Measurements from ENCODE around the gene RNF223. TPM values are rescaled to one million over a fixed set of nuclear protein-coding genes. Genes with fewer than 3 reads are reported as not detected.
A peak's percentile ranks its signal among the peaks of the same experiment; 100 is the strongest.

Gene RNF223
- total RNA-seq, 1 donor from 2014 or later = 1.2 TPM

DNA sequence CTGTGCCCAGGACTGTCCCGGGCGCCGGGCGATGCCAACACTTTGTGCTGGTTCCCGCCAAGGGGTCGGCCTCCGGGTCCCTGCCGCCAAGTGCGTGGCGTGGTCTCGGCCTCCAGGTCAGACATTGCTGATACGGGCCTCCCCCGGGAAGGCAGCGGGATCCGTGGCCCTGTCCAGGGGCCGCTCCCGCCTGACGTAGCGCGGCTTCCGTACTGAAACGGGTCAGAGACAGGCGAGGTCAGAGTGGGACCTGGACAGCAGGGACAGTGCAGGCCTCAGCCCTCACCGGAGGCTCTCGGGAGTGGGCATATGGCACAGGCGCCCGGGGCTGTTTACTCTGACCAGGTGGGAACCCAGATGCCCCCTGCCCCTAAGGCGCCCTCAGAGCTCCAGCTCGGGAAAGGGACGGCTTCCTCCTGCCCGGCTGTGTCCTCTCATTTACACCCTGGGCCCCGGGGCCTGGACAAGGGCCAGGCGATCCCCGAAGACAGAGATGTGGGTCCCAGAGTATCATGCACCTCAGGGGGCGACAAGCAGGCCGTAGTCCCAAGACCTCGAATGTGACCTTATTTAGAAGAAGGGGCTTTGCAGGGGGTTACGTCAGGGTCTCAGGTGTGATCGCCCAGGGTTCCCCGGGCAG, 8.8 kb upstream of the RNF223 start:
- H3K27me3 Mint-ChIP-seq = no peaks in the 10 kb centered on the region
- H3K4me3 Mint-ChIP-seq = no peak overlapping the region
- H3K9me3 Mint-ChIP-seq = no peaks in the 10 kb centered on the region
- H3K27ac Mint-ChIP-seq = no peak overlapping the region
- TF ChIP-seq, protein P1, sequence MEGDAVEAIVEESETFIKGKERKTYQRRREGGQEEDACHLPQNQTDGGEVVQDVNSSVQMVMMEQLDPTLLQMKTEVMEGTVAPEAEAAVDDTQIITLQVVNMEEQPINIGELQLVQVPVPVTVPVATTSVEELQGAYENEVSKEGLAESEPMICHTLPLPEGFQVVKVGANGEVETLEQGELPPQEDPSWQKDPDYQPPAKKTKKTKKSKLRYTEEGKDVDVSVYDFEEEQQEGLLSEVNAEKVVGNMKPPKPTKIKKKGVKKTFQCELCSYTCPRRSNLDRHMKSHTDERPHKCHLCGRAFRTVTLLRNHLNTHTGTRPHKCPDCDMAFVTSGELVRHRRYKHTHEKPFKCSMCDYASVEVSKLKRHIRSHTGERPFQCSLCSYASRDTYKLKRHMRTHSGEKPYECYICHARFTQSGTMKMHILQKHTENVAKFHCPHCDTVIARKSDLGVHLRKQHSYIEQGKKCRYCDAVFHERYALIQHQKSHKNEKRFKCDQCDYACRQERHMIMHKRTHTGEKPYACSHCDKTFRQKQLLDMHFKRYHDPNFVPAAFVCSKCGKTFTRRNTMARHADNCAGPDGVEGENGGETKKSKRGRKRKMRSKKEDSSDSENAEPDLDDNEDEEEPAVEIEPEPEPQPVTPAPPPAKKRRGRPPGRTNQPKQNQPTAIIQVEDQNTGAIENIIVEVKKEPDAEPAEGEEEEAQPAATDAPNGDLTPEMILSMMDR (conservative IDR thresholded peaks at IDR 0.05) = no peak
- DNase-seq (ENCODE audit: extremely low spot score, unreplicated experiment) = peak; percentile 71
- H3K36me3 Mint-ChIP-seq = no peaks in the 10 kb centered on the region
- no peaks in the 10 kb centered on the region for H3K4me1 Mint-ChIP-seq (ENCODE audit: unreplicated experiment)

DNA sequence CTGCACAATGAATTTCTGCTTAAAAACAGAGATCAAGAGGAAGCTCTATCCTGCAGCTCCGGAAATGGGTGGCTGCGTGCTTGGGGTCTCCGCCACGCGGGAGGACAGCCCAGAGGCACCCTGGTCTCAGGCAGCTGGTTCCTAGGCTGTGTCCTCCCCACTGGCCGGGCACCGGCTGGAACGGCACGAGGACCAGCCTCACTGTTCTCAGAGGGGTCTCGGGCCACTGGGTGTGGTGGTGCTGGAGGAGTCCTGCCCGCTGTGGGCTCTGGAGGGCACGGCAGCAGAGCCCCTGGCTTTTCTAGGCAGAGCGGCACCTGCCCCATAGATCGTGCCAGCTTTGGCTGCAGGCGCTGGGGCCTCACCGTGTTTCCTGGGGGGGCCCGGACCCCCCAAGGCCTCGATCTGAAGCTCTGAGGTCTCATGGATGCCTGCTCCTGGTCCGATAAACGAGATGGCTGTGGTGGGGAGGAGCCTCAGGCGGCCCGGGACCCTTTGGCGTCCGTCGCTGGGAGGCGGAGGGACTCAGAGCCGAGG, 8.2 kb upstream of the RNF223 start:
- TF ChIP-seq, protein P1 (conservative IDR thresholded peaks at IDR 0.05) = no peak
- Mint-ChIP-seq H3K4me3 (no peak overlapping the region), H3K9me3 (no peaks in the 10 kb centered on the region), H3K36me3 (no peaks in the 10 kb centered on the region), H3K4me1 (ENCODE audit: unreplicated experiment) (no peaks in the 10 kb centered on the region), H3K27me3 (no peaks in the 10 kb centered on the region), H3K27ac (no peak overlapping the region)
- DNase-seq (ENCODE audit: extremely low spot score, unreplicated experiment) = peak; percentile 67

DNA sequence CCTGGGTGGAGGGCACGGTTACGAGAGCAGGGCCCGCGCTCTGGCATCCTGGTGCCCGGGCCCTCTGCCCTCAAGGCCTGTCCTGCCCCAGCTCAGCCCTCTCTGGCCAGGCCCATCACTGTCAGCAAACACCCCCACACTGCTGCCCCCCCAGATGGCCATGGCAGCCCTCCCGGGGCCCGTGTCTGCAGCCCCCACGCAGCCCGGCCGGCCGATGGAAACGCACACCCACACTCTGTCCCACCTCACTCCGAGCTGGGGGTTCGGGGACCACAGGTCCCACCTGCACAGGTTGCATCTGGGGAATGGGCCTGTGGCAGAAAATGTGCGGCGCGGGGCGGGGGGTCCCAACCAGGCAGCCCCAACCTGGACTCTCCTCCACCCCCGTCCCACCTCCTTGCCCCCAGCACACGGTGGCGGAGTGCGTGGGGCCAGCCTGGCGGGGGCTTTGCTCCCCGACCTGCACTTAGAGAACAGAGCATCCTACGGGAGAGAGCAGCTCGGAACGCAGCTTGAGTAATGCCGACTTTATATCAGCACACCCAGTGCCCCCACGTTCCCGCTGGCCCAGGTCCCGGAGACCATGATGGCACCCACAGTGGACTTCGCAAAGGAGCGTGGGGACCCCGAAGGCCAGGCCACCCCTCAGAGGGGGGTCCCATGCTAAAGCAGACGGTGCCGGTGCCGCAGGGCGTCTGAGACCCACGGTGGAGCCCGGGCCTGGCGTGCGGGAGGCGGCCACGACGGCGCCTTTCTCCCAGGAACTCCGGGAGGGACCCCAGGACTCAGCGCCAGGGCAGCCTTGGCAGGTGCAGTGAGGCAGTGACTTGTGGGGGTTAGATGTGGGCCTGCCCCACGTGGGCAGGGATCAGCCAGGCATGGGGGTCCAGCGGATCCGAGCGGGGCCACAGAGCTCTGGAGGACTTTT, 7.5 kb upstream of the RNF223 start:
- H3K4me1 Mint-ChIP-seq (ENCODE audit: unreplicated experiment) = no peaks in the 10 kb centered on the region
- no peaks in the 10 kb centered on the region for H3K9me3 Mint-ChIP-seq
- no peaks in the 10 kb centered on the region for H3K27me3 Mint-ChIP-seq
- no peak overlapping the region for H3K4me3 Mint-ChIP-seq
- DNase-seq (ENCODE audit: extremely low spot score, unreplicated experiment) = peak; percentile 72
- H3K36me3 Mint-ChIP-seq = no peaks in the 10 kb centered on the region
- TF ChIP-seq, protein P1 (conservative IDR thresholded peaks at IDR 0.05) = no peak
- H3K27ac Mint-ChIP-seq = no peak overlapping the region

DNA sequence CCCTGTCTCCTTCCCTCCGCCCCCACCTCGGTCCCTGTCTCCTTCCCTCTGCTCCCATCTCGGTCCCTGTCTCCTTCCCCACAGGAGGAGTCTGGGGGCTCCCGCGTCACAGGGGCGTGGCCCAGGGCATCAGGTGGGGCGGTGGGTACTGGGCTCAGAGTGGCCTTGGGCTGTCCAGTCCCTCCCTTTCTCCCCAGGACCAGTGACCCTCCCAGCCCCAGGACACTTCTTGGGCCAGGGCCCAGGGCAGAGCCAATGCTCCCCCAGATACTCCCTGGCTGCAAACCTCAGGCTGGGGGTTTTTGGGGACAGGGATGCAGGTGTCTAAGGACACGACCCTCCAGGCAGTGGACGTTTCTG, 6.8 kb upstream of the RNF223 start:
- no peaks in the 10 kb centered on the region for H3K36me3 Mint-ChIP-seq
- H3K27ac Mint-ChIP-seq = no peak overlapping the region
- H3K4me3 Mint-ChIP-seq = no peak overlapping the region
- H3K27me3 Mint-ChIP-seq = no peaks in the 10 kb centered on the region
- DNase-seq (ENCODE audit: extremely low spot score, unreplicated experiment) = peak; percentile 67
- H3K9me3 Mint-ChIP-seq = no peaks in the 10 kb centered on the region
- no peaks in the 10 kb centered on the region for H3K4me1 Mint-ChIP-seq (ENCODE audit: unreplicated experiment)
- TF ChIP-seq, protein P1 (conservative IDR thresholded peaks at IDR 0.05) = no peak

DNA sequence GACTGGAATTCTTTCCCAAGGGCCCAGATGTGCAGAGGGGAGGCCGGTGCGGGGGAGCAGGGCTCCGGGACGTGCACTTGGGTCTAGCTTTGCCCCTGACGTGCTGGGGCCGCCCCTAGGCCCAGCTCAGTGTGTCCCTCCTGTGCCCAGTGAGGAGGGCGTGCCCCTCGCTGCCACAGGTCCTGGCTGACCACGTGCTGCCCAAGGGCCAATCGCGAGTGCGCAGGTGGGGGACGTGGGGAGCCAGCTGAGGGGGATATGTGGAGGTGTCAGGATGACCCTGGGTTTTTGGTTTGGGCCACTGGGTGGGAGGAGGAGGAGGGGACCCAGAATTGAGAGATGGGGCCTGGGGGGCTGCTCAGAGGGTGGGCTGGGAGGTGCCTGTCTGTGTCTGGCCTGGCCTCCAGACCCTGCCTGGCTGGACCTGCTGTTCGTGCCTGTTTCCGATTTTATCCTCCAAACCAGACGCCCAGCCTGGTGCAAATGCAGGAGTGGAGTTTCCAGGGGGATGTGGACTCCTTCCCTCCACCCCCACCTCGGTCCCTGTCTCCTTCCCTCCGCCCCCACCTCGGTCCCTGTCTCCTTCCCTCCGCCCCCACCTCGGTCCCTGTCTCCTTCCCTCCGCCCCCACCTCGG, 6.1 kb upstream of the RNF223 start:
- Mint-ChIP-seq H3K36me3 (no peaks in the 10 kb centered on the region), H3K4me1 (ENCODE audit: unreplicated experiment) (no peaks in the 10 kb centered on the region), H3K27ac (no peak overlapping the region), H3K9me3 (no peaks in the 10 kb centered on the region), H3K4me3 (peak overlapping the region; percentile 63), H3K27me3 (no peaks in the 10 kb centered on the region)
- DNase-seq (ENCODE audit: extremely low spot score, unreplicated experiment) = peak; percentile 80
- TF ChIP-seq, protein P1 (conservative IDR thresholded peaks at IDR 0.05) = no peak

All from type B pancreatic cell (in vitro differentiated cells).